Measurements from ENCODE around the gene APCDD1L.

- TF ChIP-seq CTCF (IDR thresholded peaks at IDR 0.05; ENCODE audit: insufficient read depth, low read depth, low read length) (no peak), EZH2 (IDR thresholded peaks at IDR 0.05; ENCODE audit: insufficient read depth, low read length) (no peak)
These were observed 36.4 kb upstream of the APCDD1L start for GRCh38 chr20:58551631-58552030.
